GM11168 (cell line): ENCODE results near the gene ZNF343.

Source experiments
- in situ Hi-C: fragments of 300-500 bp; cut with MboI; formaldehyde crosslinking; loops from one replicate; pipeline ENCODE4 v1.12.0; 2022; ENCODE audit warnings: low sequenced_read_pairs; ENCODE audit not compliant: unreplicated experiment

The ZNF343 gene

GRCh38 chr20:2475850-2476741 is 32.6 kb downstream of the ZNF343 start:
- in situ Hi-C loops, result no loop called here

- in situ Hi-C loops, result loop anchor here (25.0 kb wide), 1 partner anchor 261 kb away; no protein-coding TSS in a partner anchor
Observed at GRCh38 chr20:2473516-2473915, 35.2 kb downstream of the ZNF343 start.

GRCh38 chr20:2470423-2471193 is 38.1 kb downstream of the ZNF343 start, which contains the start of gene SNRPB:
TSS of gene SNRPB (minus strand) at chr20:2470789. CDS start at chr20:2470690, 99 bp downstream.
- in situ Hi-C loops, result loop anchor here (25.0 kb wide), 1 partner anchor 258 kb away; no protein-coding TSS in a partner anchor

- in situ Hi-C loops, result loop anchor here (25.0 kb wide), 1 partner anchor 258 kb away; no protein-coding TSS in a partner anchor
Observed at GRCh38 chr20:2469991-2470422, 38.7 kb downstream of the ZNF343 start.

GRCh38 chr20:2468581-2469407 is 39.9 kb downstream of the ZNF343 start:
- in situ Hi-C loops, result loop anchor here (25.0 kb wide), 1 partner anchor 256 kb away; no protein-coding TSS in a partner anchor

- in situ Hi-C loops, result loop anchor here (25.0 kb wide), 1 partner anchor 255 kb away; no protein-coding TSS in a partner anchor
Observed at GRCh38 chr20:2467412-2467811, 41.3 kb downstream of the ZNF343 start.

- in situ Hi-C loops, result loop anchor here (25.0 kb wide), 1 partner anchor 253 kb away; no protein-coding TSS in a partner anchor
Observed at GRCh38 chr20:2465100-2465499, 43.6 kb downstream of the ZNF343 start.

GRCh38 chr20:2463616-2464365 is 44.9 kb downstream of the ZNF343 start:
- in situ Hi-C loops, result loop anchor here (25.0 kb wide), 1 partner anchor 251 kb away; no protein-coding TSS in a partner anchor

GRCh38 chr20:2462484-2462883 is 46.2 kb downstream of the ZNF343 start:
- in situ Hi-C loops, result loop anchor here (25.0 kb wide), 1 partner anchor 250 kb away; no protein-coding TSS in a partner anchor

GRCh38 chr20:2460752-2461424 is 47.8 kb downstream of the ZNF343 start:
- in situ Hi-C loops, result loop anchor here (25.0 kb wide), 1 partner anchor 249 kb away; no protein-coding TSS in a partner anchor

- in situ Hi-C loops, result loop anchor here (25.0 kb wide), 1 partner anchor 248 kb away; no protein-coding TSS in a partner anchor
Observed at GRCh38 chr20:2459981-2460751, 48.5 kb downstream of the ZNF343 start.

- in situ Hi-C loops, result loop anchor here (25.0 kb wide), 1 partner anchor 247 kb away; no protein-coding TSS in a partner anchor
Observed at GRCh38 chr20:2458919-2459499, 49.7 kb downstream of the ZNF343 start.

GRCh38 chr20:2455771-2456497 is 52.8 kb downstream of the ZNF343 start:
- in situ Hi-C loops, result loop anchor here (25.0 kb wide), 1 partner anchor 244 kb away; no protein-coding TSS in a partner anchor

GRCh38 chr20:2453792-2454191 is 54.9 kb downstream of the ZNF343 start:
- in situ Hi-C loops, result loop anchor here (25.0 kb wide), 1 partner anchor 241 kb away; no protein-coding TSS in a partner anchor

GRCh38 chr20:2451939-2452732 is 56.6 kb downstream of the ZNF343 start:
- in situ Hi-C loops, result loop anchor here (25.0 kb wide), 1 partner anchor 240 kb away; no protein-coding TSS in a partner anchor
